Peyer's patch (tissue), 4 donors: Measurements from ENCODE around the gene ATP2A2. TPM values are rescaled to one million over a fixed set of nuclear protein-coding genes. Genes with fewer than 3 reads are reported as not detected.
A peak's percentile ranks its signal among the peaks of the same experiment; 100 is the strongest.

Source experiments
- DNase-seq, 3 donors: peaks; one replicate each; pipeline ENCODE4 v3.0.0-alpha.2; 2017 to 2019
- H3K27ac ChIP-seq, 4 donors: fragments of 200-600 bp; sonication (generic); one replicate each; pipeline ENCODE4 v1.5.1; 2016 to 2019
- H3K27me3 ChIP-seq, 2 donors: fragments of 200-600 bp; sonication (generic); one replicate each; pipeline ENCODE4 v1.5.1; 2019
- H3K36me3 ChIP-seq, 3 donors: fragments of 200-600 bp; sonication (generic); one replicate each; pipeline ENCODE4 v1.5.1; 2016 to 2019
- H3K4me1 ChIP-seq, 4 donors: fragments of 200-600 bp; sonication (generic); one replicate each; pipeline ENCODE4 v1.5.1; 2016 to 2019
- H3K4me3 ChIP-seq, 4 donors: fragments of 200-600 bp; sonication (generic); 1 replicate in 3 of 4; 2 replicates in 1 of 4; pipeline ENCODE4 v1.5.1; 2016 to 2019; ENCODE audit warnings: mild to moderate bottlenecking in 1 of 4
- H3K9me3 ChIP-seq, 4 donors: fragments of 200-600 bp; sonication (generic); one replicate each; pipeline ENCODE4 v1.5.1; 2016 to 2019; ENCODE audit warnings: mild to moderate bottlenecking in 1 of 4
- CTCF ChIP-seq, 6 experiments: fragments of 450-650 bp in 4 of 6; fragments of 200-600 bp in 2 of 6; sonication (generic) in 1 of 6; IDR thresholded peaks; one replicate each; pipeline ENCODE4 v1.5.1; 2017 to 2019; ENCODE audit warnings: antibody characterized with exemption in 6 of 6, mild to moderate bottlenecking in 3 of 6, moderate library complexity in 1 of 6
- POLR2A ChIP-seq, 2 donors: fragments of 450-650 bp; IDR thresholded peaks; one replicate each; pipeline ENCODE4 v1.5.1; 2017; ENCODE audit warnings: antibody characterized with exemption in 2 of 2, mild to moderate bottlenecking in 2 of 2, moderate library complexity in 2 of 2
- total RNA-seq, 4 donors: library from RNA; depleted of rRNA; stranded (reverse); fragments of >200 nt; gene quantifications; one replicate each; pipeline ENCODE4 v1.1.0, GENCODE V29; 2016

The ATP2A2 gene
- total RNA-seq, 4 donors from 2014 or later: 102 to 239 (median 208) TPM

- no peak overlapping the region for H3K4me3 ChIP-seq
- DNase-seq: no peak
- H3K4me1 ChIP-seq: peaks cover 0 to 25% (median 0%) of the 10 kb centered on the region in 4 donors
These were observed 10.0 kb upstream of the ATP2A2 start for GRCh38 chr12:110271015-110271414.

GRCh38 chr12:110277530-110278254, 3.4 kb upstream of the ATP2A2 start:
- DNase-seq: no peak
- Histone ChIP-seq H3K27ac (no peak overlapping the region), H3K4me1 (peaks cover 0 to 3% (median under 1%) of the 10 kb centered on the region in 4 donors), H3K36me3 (no peaks in the 10 kb centered on the region), H3K4me3 (no peak overlapping the region), H3K9me3 (no peaks in the 10 kb centered on the region), H3K27me3 (no peaks in the 10 kb centered on the region)
- TF ChIP-seq CTCF (IDR thresholded peaks at IDR 0.05) (no peak), POLR2A (IDR thresholded peaks at IDR 0.05) (no peak)

More at GRCh38 chr12:110271015-110271414, 10.0 kb upstream of the ATP2A2 start:
- Histone ChIP-seq H3K27ac (peak overlapping the region in 1 of 4 donors; percentile 68), H3K27me3 (no peaks in the 10 kb centered on the region), H3K9me3 (no peaks in the 10 kb centered on the region), H3K36me3 (no peaks in the 10 kb centered on the region)
- TF ChIP-seq CTCF (IDR thresholded peaks at IDR 0.05) (no peak), POLR2A (IDR thresholded peaks at IDR 0.05) (no peak)

GRCh38 chr12:110278255-110278536, 2.9 kb upstream of the ATP2A2 start:
- H3K27ac ChIP-seq: no peak overlapping the region

GRCh38 chr12:110279566-110280375, 1.3 kb upstream of the ATP2A2 start:
- Histone ChIP-seq H3K27ac (peak overlapping the region; percentile 95 to 99 (median 98)), H3K9me3 (no peaks in the 10 kb centered on the region), H3K4me3 (peak overlapping the region; percentile 74 to 93 (median 86)), H3K27me3 (no peaks in the 10 kb centered on the region), H3K4me1 (peaks cover 0 to 14% (median 5%) of the 10 kb centered on the region in 4 donors), H3K36me3 (no peaks in the 10 kb centered on the region)
- TF ChIP-seq CTCF (IDR thresholded peaks at IDR 0.05) (no peak), POLR2A (IDR thresholded peaks at IDR 0.05) (no peak)
- no peak for DNase-seq

More at GRCh38 chr12:110278255-110278536, 2.9 kb upstream of the ATP2A2 start:
- Histone ChIP-seq H3K4me3 (no peak overlapping the region), H3K27me3 (no peaks in the 10 kb centered on the region), H3K36me3 (no peaks in the 10 kb centered on the region), H3K4me1 (peaks cover 0 to 5% (median 1%) of the 10 kb centered on the region in 4 donors), H3K9me3 (no peaks in the 10 kb centered on the region)
- no peak for DNase-seq
- TF ChIP-seq POLR2A (IDR thresholded peaks at IDR 0.05) (no peak), CTCF (IDR thresholded peaks at IDR 0.05) (no peak)

- TF ChIP-seq POLR2A (IDR thresholded peaks at IDR 0.05): no peak
- TF ChIP-seq CTCF (IDR thresholded peaks at IDR 0.05): no peak
- no peaks in the 10 kb centered on the region for H3K9me3 ChIP-seq
- peaks cover 0 to 2% (median 0%) of the 10 kb centered on the region in 3 donors for H3K36me3 ChIP-seq
- peak overlapping the region; percentile 74 to 93 (median 86) for H3K4me3 ChIP-seq
- H3K4me1 ChIP-seq: peaks cover 0 to 19% (median 5%) of the 10 kb centered on the region in 4 donors
- H3K27ac ChIP-seq: peak overlapping the region; percentile 95 to 99 (median 98)
- DNase-seq: peak in 2 of 3 donors; percentile 43 to 72
- H3K27me3 ChIP-seq: no peaks in the 10 kb centered on the region
These were observed 662 bp upstream of the ATP2A2 start for GRCh38 chr12:110280392-110280778.
